Stimulated activated CD4-positive, alpha-beta T cell treated with anti-CD3 and anti-CD28 coated beads, Interleukin-12 subunit alpha, Interleukin-12 subunit beta, amount 100 ng/mL, for 24 hours (primary cell): ENCODE measurements around the gene POLR2J2.
"Not testable (repeated sequence)": the region's sequence is repeated elsewhere in the genome, so short reads cannot be mapped to it uniquely, and the experiment has no call there.

Experiments used
- DNase-seq, 2 experiments: peaks; one replicate each; pipeline ENCODE4 v3.0.0-alpha.2; 2020; ENCODE audit warnings: low read depth in 2 of 2

The POLR2J2 gene

GRCh38 chr7:102671956-102672307, 469 bp upstream of the POLR2J2 start:
- not testable (repeated sequence) for DNase-seq

GRCh38 chr7:102667523-102667922, 3.9 kb downstream of the POLR2J2 start:
- DNase-seq, result not testable (repeated sequence)

DNA sequence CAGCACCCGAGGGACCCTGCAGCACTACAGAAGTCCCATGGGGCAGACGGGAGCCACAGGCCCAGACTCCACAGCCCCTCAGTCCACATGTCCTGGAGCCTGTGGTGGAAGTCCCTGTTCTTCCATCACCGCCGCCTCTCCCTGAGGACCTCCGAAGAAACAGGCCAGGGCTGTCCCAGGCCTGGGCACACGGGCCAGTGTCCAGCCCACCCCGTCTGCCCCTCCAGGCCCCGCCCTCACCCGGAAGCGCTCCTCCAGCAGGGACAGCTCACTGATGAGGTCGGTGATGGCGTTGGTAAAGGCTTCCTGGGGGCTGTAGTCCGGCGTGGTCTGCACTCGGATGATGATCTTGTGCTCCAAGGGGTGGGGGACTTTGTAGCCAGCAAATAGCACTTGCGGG, 4.6 kb downstream of the POLR2J2 start:
- not testable (repeated sequence) for DNase-seq

- DNase-seq, result not testable (repeated sequence)
These were observed 6.7 kb downstream of the POLR2J2 start for GRCh38 chr7:102664765-102665164.

DNA sequence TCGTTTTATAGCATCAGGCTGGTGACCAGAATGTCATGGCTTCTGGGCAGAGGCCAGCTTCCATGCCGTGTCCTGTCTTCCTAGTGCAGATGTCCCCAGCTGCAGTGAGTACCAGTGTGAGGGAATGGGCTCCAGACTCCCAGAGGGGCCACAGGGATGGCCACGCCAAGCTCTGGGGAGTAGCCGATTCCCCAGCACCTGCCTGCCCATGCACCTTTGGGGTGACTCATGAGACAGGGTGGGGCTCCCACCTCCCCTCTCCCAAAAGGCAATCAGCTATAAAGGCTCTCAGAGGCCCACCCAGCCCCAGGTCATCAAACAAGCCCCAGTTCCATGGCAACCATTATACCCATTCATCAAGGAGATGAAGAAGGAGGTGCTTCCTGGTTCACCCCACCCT, 21.5 kb downstream of the POLR2J2 start, which contains the start of gene SPDYE2B:
Gene SPDYE2B, plus strand, starts transcription at position 396 of the 400 bp plus-strand sequence. CDS start 2,030 bp downstream, outside the sequence.
- not testable (repeated sequence) for DNase-seq

DNA sequence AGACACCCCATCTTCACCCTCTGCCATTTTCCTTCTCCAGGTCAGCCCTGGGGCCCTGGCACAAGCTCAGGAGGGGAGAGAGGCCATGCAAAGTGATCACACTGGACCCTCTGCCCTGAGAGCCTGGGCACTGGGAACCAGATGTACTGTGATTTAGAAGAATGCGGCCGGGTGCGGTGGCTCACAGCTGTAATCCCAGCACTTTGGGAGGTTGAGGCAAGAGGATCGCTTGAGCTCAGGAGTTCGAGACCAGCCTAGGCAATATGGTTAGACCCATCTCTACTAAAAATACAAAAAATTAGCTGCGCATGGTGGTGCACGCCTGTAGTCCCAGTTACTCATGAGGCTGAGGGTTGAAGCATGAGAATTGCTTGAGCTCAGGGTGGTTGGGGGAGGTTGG, 23.6 kb downstream of the POLR2J2 start:
- DNase-seq, result not testable (repeated sequence)

- not testable (repeated sequence) for DNase-seq
These were observed 28.1 kb downstream of the POLR2J2 start for GRCh38 chr7:102643404-102643803.

GRCh38 chr7:102642691-102643090, 28.8 kb downstream of the POLR2J2 start, which contains the start of gene UPK3BL1:
Gene UPK3BL1, minus strand, starts transcription at chr7:102642791. Its CDS starts 50 bp downstream, at chr7:102642741.
- DNase-seq, result not testable (repeated sequence)

GRCh38 chr7:102638848-102639247, 32.6 kb downstream of the POLR2J2 start:
- not testable (repeated sequence) for DNase-seq

DNA sequence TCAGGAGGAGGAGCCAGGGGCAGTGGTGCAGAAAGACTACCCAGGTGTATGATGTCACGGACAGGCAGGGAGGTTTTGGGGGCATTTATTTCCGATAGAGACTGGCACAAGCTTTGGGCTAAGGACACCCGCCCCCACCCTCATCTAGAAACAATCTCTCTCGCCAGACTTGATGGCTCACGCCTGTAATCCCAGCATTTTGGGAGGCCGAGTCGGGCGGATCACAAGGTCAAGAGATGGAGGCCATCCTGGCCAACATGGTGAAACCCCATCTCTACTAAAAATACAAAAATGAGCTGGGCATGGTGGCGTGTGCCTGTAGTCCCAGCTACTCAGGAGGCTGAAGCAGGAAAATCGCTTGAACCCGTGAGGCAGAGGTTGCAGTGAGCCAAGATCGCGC, 34.5 kb downstream of the POLR2J2 start:
- DNase-seq, result not testable (repeated sequence)

DNA sequence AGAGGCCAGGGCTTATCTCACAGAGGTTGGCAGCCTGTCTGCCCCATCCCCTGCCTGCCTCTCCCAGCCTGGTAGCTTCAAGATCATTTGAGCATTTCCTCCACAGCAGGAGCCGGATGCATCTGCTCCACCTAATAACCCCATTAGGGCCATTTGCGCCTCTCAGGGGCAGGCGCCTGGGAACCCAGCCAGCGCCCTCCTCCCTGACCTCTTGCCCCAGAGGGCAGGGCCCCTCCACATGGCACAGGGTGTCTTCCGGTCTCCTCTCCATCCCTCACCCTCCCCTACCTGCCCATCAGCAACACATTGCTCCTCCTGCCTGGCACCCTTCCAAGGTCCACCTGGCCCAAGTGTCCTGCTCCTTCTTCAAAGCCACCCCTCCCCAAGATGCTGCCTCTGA, 36.1 kb downstream of the POLR2J2 start:
- DNase-seq, result not testable (repeated sequence)

GRCh38 chr7:102634299-102634698, 37.2 kb downstream of the POLR2J2 start:
- not testable (repeated sequence) for DNase-seq

GRCh38 chr7:102630622-102631021, 40.8 kb downstream of the POLR2J2 start:
- DNase-seq, result not testable (repeated sequence)

DNA sequence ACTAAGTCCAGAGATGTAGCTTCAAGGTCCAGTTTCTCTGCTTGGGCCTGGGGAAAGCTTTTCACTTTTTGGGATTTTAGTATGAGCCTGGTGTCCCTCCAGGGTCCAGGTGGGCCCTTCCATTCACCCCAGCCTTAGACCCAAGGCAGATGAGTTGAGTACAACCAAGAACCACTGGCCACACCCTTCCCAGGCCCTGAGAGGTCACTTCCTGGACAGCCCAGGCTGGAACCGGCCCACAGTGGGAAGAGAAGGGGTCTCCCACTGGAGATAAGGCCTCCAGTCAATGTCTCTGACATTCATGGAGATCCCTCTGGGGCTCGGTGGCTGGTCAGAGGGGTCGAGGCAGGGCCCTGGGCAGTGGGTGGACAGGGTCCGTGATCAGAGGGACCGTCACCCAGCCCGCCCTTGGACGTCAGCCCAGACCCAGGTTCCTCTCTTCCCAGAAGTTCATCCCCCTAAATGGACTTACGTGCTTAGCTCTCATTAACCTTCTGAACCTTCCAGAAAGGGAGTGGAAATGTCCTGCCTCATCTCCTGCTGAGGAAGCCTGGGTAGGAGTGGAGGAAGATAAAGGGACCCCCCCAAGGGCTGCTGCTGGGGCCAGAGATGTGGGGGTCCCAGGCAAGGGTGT, 44.1 kb downstream of the POLR2J2 start:
- not testable (repeated sequence) for DNase-seq

- DNase-seq, result not testable (repeated sequence)
These were observed 53.3 kb downstream of the POLR2J2 start for GRCh38 chr7:102618122-102618521.

DNA sequence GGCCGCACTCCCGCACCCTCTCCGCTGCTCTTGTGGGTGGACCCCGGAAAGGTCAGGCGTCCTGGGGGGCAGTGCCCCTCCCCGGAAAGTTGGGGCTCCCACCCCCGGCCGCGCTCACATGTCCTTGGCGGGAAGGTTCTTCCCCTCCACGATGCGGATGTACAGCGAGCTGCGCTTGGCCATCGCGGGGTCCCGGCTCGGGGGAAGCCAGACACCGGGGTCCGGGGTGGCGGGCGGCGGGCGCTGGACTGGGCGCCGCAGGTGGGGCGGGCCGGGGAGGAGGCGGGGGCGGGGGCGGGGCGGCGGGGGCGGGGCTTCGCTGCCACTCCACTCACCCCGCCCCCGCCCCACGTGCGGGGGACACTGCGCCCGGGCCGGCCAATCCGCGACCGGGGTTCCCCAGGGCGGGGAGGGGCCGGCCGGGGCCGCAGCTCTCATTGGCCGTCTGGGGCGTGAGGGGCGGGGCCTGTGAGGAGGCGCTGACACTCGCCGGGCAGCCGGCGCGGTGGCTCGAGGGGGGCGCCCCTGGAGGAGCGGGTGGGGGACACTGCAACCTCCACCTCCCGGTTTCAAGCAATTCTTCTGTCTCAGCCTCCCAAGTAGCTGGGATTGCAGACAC, 54.8 kb downstream of the POLR2J2 start, which contains the start of gene RASA4:
Gene RASA4, minus strand, starts transcription at position 250 of the 619 bp plus-strand sequence. Its CDS starts 67 bp downstream, at position 183.
- peak in 1 of 2 experiments; percentile 21 for DNase-seq
